Astrocyte (in vitro differentiated cells and primary cell): ENCODE data around the gene AKAP11. TPM values are rescaled to one million over a fixed set of nuclear protein-coding genes. Genes with fewer than 3 reads are reported as not detected.

ENCODE experiments used
- DNase-seq: peaks from one replicate; pipeline ENCODE4 v3.0.0-alpha.2; 2010; ENCODE audit warnings: low read depth
- FAIRE-seq: peaks from 2 replicates; lab custom pipeline; 2011; peaks lifted over from hg19 to GRCh38; lab: Jason Lieb, UNC
- H2AFZ ChIP-seq: 2 replicates; pipeline ENCODE4 v1.6.0; 2012; ENCODE audit warnings: low read depth, low read length, inconsistent platforms
- H3K27ac ChIP-seq: 2 replicates; pipeline ENCODE4 v1.5.1; 2011; ENCODE audit warnings: low read depth, low read length, inconsistent platforms
- H3K27me3 ChIP-seq: 2 replicates; pipeline ENCODE4 v1.6.0; 2011; ENCODE audit warnings: low read length, inconsistent platforms; ENCODE audit not compliant: insufficient read depth
- H3K36me3 ChIP-seq: 2 replicates; pipeline ENCODE4 v1.5.1; 2011; ENCODE audit warnings: low read length, inconsistent platforms; ENCODE audit not compliant: insufficient read depth
- H3K4me1 ChIP-seq: 2 replicates; pipeline ENCODE4 v1.5.1; 2011; ENCODE audit warnings: low read length, inconsistent platforms; ENCODE audit not compliant: insufficient read depth
- H3K4me2 ChIP-seq: 2 replicates; pipeline ENCODE4 v1.6.0; 2012; ENCODE audit warnings: low read length, inconsistent platforms
- H3K4me3 ChIP-seq: 2 replicates; pipeline ENCODE4 v1.5.1; 2011; ENCODE audit warnings: low read depth, mild to moderate bottlenecking, low read length, inconsistent platforms; ENCODE audit not compliant: insufficient read depth
- H3K79me2 ChIP-seq: 2 replicates; pipeline ENCODE4 v1.6.0; 2012; ENCODE audit warnings: mild to moderate bottlenecking, low read length, inconsistent platforms; ENCODE audit not compliant: insufficient read depth
- H3K9ac ChIP-seq: 2 replicates; pipeline ENCODE4 v1.6.0; 2012; ENCODE audit warnings: mild to moderate bottlenecking, low read length, inconsistent platforms
- H3K9me3 ChIP-seq: 2 replicates; pipeline ENCODE4 v1.5.1; 2012; ENCODE audit warnings: low read depth, mild to moderate bottlenecking, low read length, inconsistent platforms; ENCODE audit not compliant: insufficient read depth
- H4K20me1 ChIP-seq: 2 replicates; pipeline ENCODE4 v1.6.0; 2012; ENCODE audit warnings: low read length, inconsistent platforms; ENCODE audit not compliant: insufficient read depth
- H3K27ac Mint-ChIP-seq: one replicate; pipeline ENCODE4 v1.8.0; 2021; ENCODE audit warnings: mild to moderate bottlenecking, mixed read lengths; ENCODE audit not compliant: unreplicated experiment
- H3K27me3 Mint-ChIP-seq: one replicate; pipeline ENCODE4 v1.8.0; 2021; ENCODE audit warnings: low read depth, mixed read lengths; ENCODE audit not compliant: unreplicated experiment
- H3K36me3 Mint-ChIP-seq: one replicate; pipeline ENCODE4 v1.8.0; 2021; ENCODE audit warnings: low read depth, mixed read lengths; ENCODE audit not compliant: unreplicated experiment
- H3K4me1 Mint-ChIP-seq: one replicate; pipeline ENCODE4 v1.8.0; 2021; ENCODE audit warnings: low read depth, mixed read lengths; ENCODE audit not compliant: unreplicated experiment
- H3K4me3 Mint-ChIP-seq: one replicate; pipeline ENCODE4 v1.8.0; 2021; ENCODE audit warnings: mild to moderate bottlenecking, moderate library complexity, mixed read lengths; ENCODE audit not compliant: unreplicated experiment
- H3K9me3 Mint-ChIP-seq: one replicate; pipeline ENCODE4 v1.8.0; 2021; ENCODE audit warnings: mild to moderate bottlenecking, mixed read lengths; ENCODE audit not compliant: unreplicated experiment
- CTCF ChIP-seq: IDR thresholded peaks from 2 replicates; pipeline ENCODE4 v1.5.1; 2011; ENCODE audit warnings: low read depth, mild to moderate bottlenecking, inconsistent platforms, low read length, moderate library complexity; ENCODE audit not compliant: insufficient read depth
- EZH2 ChIP-seq: IDR thresholded peaks from 2 replicates; pipeline ENCODE4 v1.6.1; 2012; ENCODE audit warnings: mild to moderate bottlenecking, low read length, inconsistent platforms; ENCODE audit not compliant: insufficient read depth
- total RNA-seq: library from RNA; stranded (reverse); gene quantifications from 2 replicates; pipeline ENCODE4 v1.2.1, GENCODE V29; 2021

AKAP11 gene
- total RNA-seq, 1 donor from 2014 or later = 29.7 TPM

GRCh38 chr13:42255886-42256285, 16.1 kb upstream of the AKAP11 start:
- FAIRE-seq = no peak
- Histone ChIP-seq H3K4me2 (no peak overlapping the region), H3K27ac (no peak overlapping the region), H3K9me3 (no peaks in the 10 kb centered on the region), H3K9ac (no peak overlapping the region), H3K36me3 (no peaks in the 10 kb centered on the region), H3K4me3 (no peak overlapping the region), H3K27me3 (no peaks in the 10 kb centered on the region), H3K79me2 (no peaks in the 10 kb centered on the region), H4K20me1 (no peaks in the 10 kb centered on the region), H3K4me1 (no peaks in the 10 kb centered on the region), H2AFZ (no peak overlapping the region)
- no peaks in the 10 kb centered on the region for H3K36me3 Mint-ChIP-seq
- H3K4me1 Mint-ChIP-seq = no peaks in the 10 kb centered on the region
- no peak overlapping the region for H3K27ac Mint-ChIP-seq
- H3K27me3 Mint-ChIP-seq = no peaks in the 10 kb centered on the region
- H3K4me3 Mint-ChIP-seq = no peak overlapping the region
- TF ChIP-seq CTCF (no peak), EZH2 (no peak)
- DNase-seq = no peak
- no peaks in the 10 kb centered on the region for H3K9me3 Mint-ChIP-seq

GRCh38 chr13:42258747-42259146, 13.2 kb upstream of the AKAP11 start:
- TF ChIP-seq EZH2 (no peak), CTCF (no peak)
- Mint-ChIP-seq H3K27ac (no peak overlapping the region), H3K4me3 (no peak overlapping the region), H3K9me3 (no peaks in the 10 kb centered on the region), H3K36me3 (peaks cover 1% of the 10 kb centered on the region), H3K4me1 (no peaks in the 10 kb centered on the region), H3K27me3 (no peaks in the 10 kb centered on the region)
- Histone ChIP-seq H2AFZ (no peak overlapping the region), H3K4me2 (no peak overlapping the region), H3K4me1 (no peaks in the 10 kb centered on the region), H3K27ac (no peak overlapping the region), H3K79me2 (no peaks in the 10 kb centered on the region), H4K20me1 (no peaks in the 10 kb centered on the region), H3K9me3 (no peaks in the 10 kb centered on the region), H3K27me3 (no peaks in the 10 kb centered on the region), H3K36me3 (no peaks in the 10 kb centered on the region), H3K9ac (no peak overlapping the region), H3K4me3 (no peak overlapping the region)
- no peak for DNase-seq
- FAIRE-seq = no peak

GRCh38 chr13:42259515-42259914, 12.4 kb upstream of the AKAP11 start:
- Mint-ChIP-seq H3K4me1 (no peaks in the 10 kb centered on the region), H3K4me3 (no peak overlapping the region), H3K9me3 (no peaks in the 10 kb centered on the region), H3K36me3 (peaks cover 1% of the 10 kb centered on the region), H3K27me3 (no peaks in the 10 kb centered on the region), H3K27ac (no peak overlapping the region)
- Histone ChIP-seq H3K9me3 (no peaks in the 10 kb centered on the region), H3K9ac (no peak overlapping the region), H3K27ac (no peak overlapping the region), H2AFZ (no peak overlapping the region), H3K79me2 (no peaks in the 10 kb centered on the region), H3K27me3 (no peaks in the 10 kb centered on the region), H3K36me3 (no peaks in the 10 kb centered on the region), H3K4me2 (no peak overlapping the region), H3K4me3 (no peak overlapping the region), H4K20me1 (no peaks in the 10 kb centered on the region), H3K4me1 (no peaks in the 10 kb centered on the region)
- no peak for TF ChIP-seq CTCF
- TF ChIP-seq EZH2 = no peak
- FAIRE-seq (no peak), DNase-seq (no peak)
